ENCODE measurements around the gene TMEM31. TPM values are rescaled to one million over a fixed set of nuclear protein-coding genes. Genes with fewer than 3 reads are reported as not detected.

The TMEM31 gene
- total RNA-seq, 1 experiment from 2014 or later, result 0.40 TPM

DNA sequence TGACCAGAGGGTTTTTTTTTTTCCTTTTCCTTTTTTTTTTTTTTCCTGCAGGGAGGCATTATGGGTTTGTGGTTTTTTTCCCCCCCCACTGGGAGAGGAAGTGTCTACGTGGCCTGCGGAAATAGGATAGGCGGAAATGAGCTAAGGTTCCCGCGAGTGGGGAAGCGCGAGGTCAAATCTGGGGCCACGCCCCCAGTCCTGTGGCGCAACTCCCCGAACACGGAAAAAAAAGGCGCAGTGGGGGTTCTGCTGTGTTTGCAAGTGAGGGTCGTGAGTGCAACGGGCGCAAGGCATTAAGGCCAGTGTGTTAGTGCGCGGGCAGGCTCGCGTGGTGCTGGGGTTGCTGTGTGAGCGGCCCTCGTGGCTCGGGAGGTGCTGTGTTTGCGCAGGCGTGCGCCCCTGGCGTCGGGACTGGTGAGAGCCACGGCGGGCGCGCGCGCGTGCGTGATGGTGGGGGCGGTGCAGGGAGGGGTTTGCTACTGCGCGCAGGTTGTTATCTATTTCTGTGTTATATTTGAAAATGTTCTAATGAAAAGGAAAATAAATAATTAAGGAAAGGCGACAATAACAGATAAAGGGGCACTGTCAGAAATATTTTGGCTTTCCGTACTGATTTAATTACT is 23.5 kb upstream of the TMEM31 start:
- TSS peak; percentile 64 for BruUV-seq (replicated peaks)
- ChIA-PET POLR2A (ENCODE audit: unreplicated experiment) (interaction anchor here (0.6 to 0.7 kb wide), 3 partner anchors 57 to 148 kb away, joined by 3 to 14 read pairs (median 5); no protein-coding TSS in a partner anchor), CTCF (interaction anchor here (0.6 to 1.0 kb wide), 3 partner anchors 87 to 507 kb away, joined by 3 to 23 read pairs (median 3); no protein-coding TSS in a partner anchor)
- Histone ChIP-seq H3K79me2 (ENCODE audit: low read length) (peaks cover 42% of the 10 kb centered on the region), H3K4me3 (ENCODE audit: low read length) (peak overlapping the region; percentile 97), H3K27me3 (ENCODE audit: low read length) (no peaks in the 10 kb centered on the region), H3K4me2 (ENCODE audit: low read length) (peak overlapping the region; percentile 88), H3K36me3 (ENCODE audit: low read depth, low read length) (peaks cover 32% of the 10 kb centered on the region), H3F3A (ENCODE audit: low read length, unreplicated experiment) (peaks cover 2% of the 10 kb centered on the region), H3K9me2 (replicated peaks; ENCODE audit: low read length) (no peaks in the 10 kb centered on the region), H3K27ac (ENCODE audit: low read length) (peak overlapping the region; percentile 98), H3K4me1 (ENCODE audit: insufficient read depth, low read length) (peaks cover 22% of the 10 kb centered on the region), H4K20me1 (ENCODE audit: low read length) (peaks cover 18% of the 10 kb centered on the region), H3K9me3 (ENCODE audit: low read length) (no peaks in the 10 kb centered on the region), H2AFZ (ENCODE audit: low read length) (peak overlapping the region; percentile 82), H3K9ac (ENCODE audit: low read length) (peak overlapping the region; percentile 99)
- DNase-seq, result peak; percentile 73
- no peak for TF ChIP-seq EZH2 (IDR thresholded peaks at IDR 0.05; ENCODE audit: low read length, unreplicated experiment)
- TF ChIP-seq, protein P1, sequence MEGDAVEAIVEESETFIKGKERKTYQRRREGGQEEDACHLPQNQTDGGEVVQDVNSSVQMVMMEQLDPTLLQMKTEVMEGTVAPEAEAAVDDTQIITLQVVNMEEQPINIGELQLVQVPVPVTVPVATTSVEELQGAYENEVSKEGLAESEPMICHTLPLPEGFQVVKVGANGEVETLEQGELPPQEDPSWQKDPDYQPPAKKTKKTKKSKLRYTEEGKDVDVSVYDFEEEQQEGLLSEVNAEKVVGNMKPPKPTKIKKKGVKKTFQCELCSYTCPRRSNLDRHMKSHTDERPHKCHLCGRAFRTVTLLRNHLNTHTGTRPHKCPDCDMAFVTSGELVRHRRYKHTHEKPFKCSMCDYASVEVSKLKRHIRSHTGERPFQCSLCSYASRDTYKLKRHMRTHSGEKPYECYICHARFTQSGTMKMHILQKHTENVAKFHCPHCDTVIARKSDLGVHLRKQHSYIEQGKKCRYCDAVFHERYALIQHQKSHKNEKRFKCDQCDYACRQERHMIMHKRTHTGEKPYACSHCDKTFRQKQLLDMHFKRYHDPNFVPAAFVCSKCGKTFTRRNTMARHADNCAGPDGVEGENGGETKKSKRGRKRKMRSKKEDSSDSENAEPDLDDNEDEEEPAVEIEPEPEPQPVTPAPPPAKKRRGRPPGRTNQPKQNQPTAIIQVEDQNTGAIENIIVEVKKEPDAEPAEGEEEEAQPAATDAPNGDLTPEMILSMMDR (conservative IDR thresholded peaks at IDR 0.05; ENCODE audit: low read depth, low read length), result no peak; the same call in 1 of the 2 replicates
- TF ChIP-seq EZH2phosphoT487 (IDR thresholded peaks at IDR 0.05; ENCODE audit: borderline replicate concordance, low read length), result no peak
- ATAC-seq, result peak; percentile 74
- intact Hi-C loops (cut with micrococcal nuclease), result loop anchor here (2.0 to 5.0 kb wide), 4 partner anchors 48 to 230 kb away; no protein-coding TSS in a partner anchor

DNA sequence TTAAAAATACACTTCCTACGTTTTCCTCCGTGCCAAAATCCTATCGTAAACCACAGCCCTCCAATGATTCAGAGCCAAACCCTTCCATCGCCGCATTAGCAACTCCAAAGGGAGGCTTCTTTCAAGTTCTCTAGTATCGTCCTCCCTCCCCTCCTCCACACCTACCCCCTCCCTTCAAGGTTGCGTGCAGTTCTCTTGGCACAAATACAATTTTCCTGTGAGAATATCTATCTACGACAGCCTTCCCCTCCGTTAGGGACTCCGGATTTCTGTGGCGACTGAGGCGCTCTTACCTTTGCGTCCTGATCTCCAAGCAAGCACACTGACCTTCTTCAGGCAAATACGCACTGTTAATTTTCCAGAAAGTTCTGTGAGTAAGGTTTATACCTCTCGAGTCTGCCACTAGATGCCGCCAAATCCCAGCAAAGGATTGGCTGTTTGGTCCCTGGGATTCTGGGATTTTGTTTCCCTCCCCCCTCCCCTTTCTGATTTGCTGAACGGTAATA is 23.0 kb upstream of the TMEM31 start:
- Histone ChIP-seq H3K9ac (ENCODE audit: low read length) (peak overlapping the region; percentile 99), H3K4me3 (ENCODE audit: low read length) (peak overlapping the region; percentile 97), H3K9me3 (ENCODE audit: low read length) (no peaks in the 10 kb centered on the region), H4K20me1 (ENCODE audit: low read length) (peaks cover 18% of the 10 kb centered on the region), H3K4me1 (ENCODE audit: insufficient read depth, low read length) (peaks cover 22% of the 10 kb centered on the region), H3K36me3 (ENCODE audit: low read depth, low read length) (peaks cover 27% of the 10 kb centered on the region), H3K27me3 (ENCODE audit: low read length) (no peaks in the 10 kb centered on the region), H3K79me2 (ENCODE audit: low read length) (peaks cover 37% of the 10 kb centered on the region), H2AFZ (ENCODE audit: low read length) (peak overlapping the region; percentile 82), H3K4me2 (ENCODE audit: low read length) (peak overlapping the region; percentile 88), H3F3A (ENCODE audit: low read length, unreplicated experiment) (no peaks in the 10 kb centered on the region), H3K27ac (ENCODE audit: low read length) (peak overlapping the region; percentile 98), H3K9me2 (replicated peaks; ENCODE audit: low read length) (no peaks in the 10 kb centered on the region)
- ATAC-seq (peak; percentile 37), DNase-seq (peak; percentile 74)
- intact Hi-C loops (cut with micrococcal nuclease), result loop anchor here (1.0 to 5.0 kb wide), 5 partner anchors 49 to 230 kb away; no protein-coding TSS in a partner anchor
- BruUV-seq (replicated peaks), result no TSS peak
- TF ChIP-seq, protein P1 (conservative IDR thresholded peaks at IDR 0.05; ENCODE audit: low read depth, low read length), result peak; percentile 84
- no peak for TF ChIP-seq EZH2phosphoT487 (IDR thresholded peaks at IDR 0.05; ENCODE audit: borderline replicate concordance, low read length)
- no peak for TF ChIP-seq EZH2 (IDR thresholded peaks at IDR 0.05; ENCODE audit: low read length, unreplicated experiment)
- POLR2A ChIA-PET (ENCODE audit: unreplicated experiment), result interaction anchor here (0.7 kb wide), 1 partner anchor 58 kb away, joined by 14 read pairs; no protein-coding TSS in a partner anchor
- CTCF ChIA-PET, result interaction anchor here (1.0 kb wide), 1 partner anchor 87 kb away, joined by 23 read pairs; no protein-coding TSS in a partner anchor

All from PC-3 (cell line).